ENCODE results near the gene TPRG1.

DNA sequence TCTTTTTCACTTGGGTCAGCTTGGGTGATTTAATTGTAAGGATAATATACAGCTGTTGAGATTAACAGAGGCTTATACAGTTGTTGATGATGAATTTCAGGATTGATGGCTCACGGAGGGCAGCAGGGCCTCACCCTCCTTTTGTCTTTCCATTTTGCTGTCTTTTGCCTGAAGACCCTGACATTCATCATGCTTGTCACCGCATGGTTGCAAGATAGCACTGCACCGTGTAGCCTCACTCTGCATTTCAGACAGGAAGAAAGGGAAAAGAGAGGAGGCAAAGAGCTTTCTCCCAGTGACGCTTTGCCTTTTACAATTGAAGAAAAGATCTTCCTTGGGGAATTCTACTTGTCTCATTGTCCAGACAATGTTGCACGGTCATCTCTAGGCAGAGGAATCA lies 115.1 kb downstream of the TPRG1 start:
- TF ChIP-seq, protein P1, sequence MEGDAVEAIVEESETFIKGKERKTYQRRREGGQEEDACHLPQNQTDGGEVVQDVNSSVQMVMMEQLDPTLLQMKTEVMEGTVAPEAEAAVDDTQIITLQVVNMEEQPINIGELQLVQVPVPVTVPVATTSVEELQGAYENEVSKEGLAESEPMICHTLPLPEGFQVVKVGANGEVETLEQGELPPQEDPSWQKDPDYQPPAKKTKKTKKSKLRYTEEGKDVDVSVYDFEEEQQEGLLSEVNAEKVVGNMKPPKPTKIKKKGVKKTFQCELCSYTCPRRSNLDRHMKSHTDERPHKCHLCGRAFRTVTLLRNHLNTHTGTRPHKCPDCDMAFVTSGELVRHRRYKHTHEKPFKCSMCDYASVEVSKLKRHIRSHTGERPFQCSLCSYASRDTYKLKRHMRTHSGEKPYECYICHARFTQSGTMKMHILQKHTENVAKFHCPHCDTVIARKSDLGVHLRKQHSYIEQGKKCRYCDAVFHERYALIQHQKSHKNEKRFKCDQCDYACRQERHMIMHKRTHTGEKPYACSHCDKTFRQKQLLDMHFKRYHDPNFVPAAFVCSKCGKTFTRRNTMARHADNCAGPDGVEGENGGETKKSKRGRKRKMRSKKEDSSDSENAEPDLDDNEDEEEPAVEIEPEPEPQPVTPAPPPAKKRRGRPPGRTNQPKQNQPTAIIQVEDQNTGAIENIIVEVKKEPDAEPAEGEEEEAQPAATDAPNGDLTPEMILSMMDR (optimal IDR thresholded peaks at IDR 0.05 in 1 of 3, IDR thresholded peaks at IDR 0.05 in 1 of 3, conservative IDR thresholded peaks at IDR 0.05 in 1 of 3; ENCODE audit: extremely low read depth in 1 of 3, insufficient read depth in 2 of 3, low read length in 3 of 3), result no peak
- TF ChIP-seq EZH2 (IDR thresholded peaks at IDR 0.05; ENCODE audit: low read length), result no peak
